Activated CD4-positive, alpha-beta T cell treated with anti-CD3 and anti-CD28 coated beads for 24 hours (primary cell): ENCODE results near the gene ATF5.
"Not testable (repeated sequence)": the region's sequence is repeated elsewhere in the genome, so short reads cannot be mapped to it uniquely, and the experiment has no call there.

Experiments used
- DNase-seq, 2 donors: peaks; one replicate each; pipeline ENCODE4 v3.0.0-alpha.2; 2020; ENCODE audit warnings: low read depth in 2 of 2

ATF5 gene

GRCh38 chr19:49923055-49924003 is 5.7 kb upstream of the ATF5 start:
- DNase-seq, result no peak

DNA sequence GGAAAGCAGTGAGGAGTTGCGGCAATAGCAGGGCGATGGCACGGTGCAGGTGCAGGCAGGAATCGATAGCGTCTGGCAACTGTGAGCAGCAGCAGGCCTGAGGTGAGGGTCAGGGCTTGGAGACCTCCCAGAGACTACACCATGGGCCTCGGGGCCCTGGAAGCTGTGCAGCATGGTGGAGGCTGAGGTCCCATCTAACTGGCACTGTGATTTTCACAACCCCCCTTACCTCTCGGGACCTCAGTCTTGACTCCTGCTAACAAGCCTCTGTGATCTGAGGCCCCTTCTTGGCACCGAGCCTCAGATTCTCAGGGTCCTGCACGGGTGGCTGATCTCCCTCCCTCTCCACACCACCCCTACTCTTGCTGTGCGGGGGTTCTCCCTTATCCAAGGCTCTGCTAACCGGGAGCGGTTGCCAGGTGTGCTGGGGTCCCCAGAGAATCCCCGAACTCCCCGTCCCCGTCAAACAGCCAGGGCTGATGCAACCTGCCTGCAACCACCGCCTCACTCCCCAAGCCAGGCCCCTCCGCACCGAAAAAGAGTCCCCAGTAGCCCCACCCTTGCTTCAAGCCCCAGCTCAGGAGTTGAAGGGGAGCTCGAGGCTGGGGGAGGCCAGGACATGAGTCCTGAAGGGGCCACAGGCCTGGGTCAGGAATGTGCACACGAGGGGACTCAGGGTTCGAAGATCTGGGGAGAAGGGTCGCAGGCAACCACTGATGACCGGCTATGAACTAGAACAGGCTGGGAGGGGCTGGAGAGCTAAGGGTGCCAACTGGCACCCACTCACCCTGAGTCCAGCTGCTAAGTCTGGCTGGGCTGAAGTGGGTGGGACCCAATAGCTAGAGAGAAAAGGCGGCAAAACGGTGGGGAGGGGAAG is 4.8 kb upstream of the ATF5 start:
- no peak for DNase-seq

GRCh38 chr19:49924881-49925210 is 4.2 kb upstream of the ATF5 start:
- not testable (repeated sequence) for DNase-seq

DNA sequence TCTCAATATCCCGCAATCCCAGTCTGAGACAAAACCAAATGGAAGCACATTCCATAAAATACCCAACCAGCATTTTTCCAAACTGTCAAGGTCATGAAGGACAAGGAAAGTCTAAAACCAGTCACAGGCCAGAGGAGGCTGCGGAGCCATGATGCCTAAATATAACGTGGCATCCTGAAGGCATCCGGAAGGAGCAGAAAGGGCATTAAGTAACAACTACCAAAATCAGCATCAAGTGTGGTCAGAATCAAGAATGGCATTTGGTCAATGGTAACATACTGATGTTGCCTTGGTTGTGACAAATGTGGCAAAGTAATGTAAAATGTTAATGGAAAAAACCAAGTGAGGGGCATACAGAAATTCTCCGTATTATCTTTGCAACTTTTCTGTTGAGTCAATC is 3.5 kb upstream of the ATF5 start:
- no peak for DNase-seq

- DNase-seq, result no peak
These were observed 2.5 kb upstream of the ATF5 start for GRCh38 chr19:49926515-49926914.

DNA sequence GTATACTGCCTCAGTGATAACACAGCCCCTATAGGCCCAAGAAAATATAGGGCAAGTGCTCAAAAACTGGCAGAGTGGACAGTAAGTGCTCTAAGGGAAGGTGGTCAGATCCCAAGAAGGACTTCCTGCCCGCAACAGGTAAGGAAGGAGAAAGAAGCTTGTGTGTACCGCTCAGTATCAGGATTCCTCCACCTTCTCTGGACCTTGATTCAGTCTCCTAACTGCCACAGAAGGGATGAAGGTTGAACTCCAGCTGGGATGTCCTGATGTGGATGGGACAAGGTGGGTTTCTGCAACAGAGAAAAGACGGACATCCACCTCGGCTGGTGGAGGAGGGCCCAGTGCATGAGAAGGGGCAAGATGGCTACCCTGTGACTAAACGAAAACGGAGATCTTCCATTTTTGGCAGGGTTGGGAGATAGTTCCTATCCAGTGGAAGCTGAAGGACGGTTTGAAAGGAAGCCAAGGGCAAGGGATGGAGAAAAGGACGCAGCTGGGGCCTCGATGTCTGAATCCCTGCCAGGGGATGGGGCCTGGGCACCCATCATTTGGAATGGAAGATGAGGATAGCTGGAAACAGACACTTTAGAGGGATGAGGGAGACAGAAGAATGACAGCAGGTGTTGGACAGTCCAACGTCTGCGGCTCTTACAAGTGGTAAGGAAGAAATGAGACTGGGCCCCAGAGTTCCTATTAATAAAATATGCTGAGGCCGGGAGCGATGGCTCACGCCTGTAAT is 1.3 kb upstream of the ATF5 start:
- DNase-seq, result no peak

- DNase-seq, result peak; percentile 86 to 88
These were observed 842 bp downstream of the ATF5 start for GRCh38 chr19:49929611-49930482.

DNA sequence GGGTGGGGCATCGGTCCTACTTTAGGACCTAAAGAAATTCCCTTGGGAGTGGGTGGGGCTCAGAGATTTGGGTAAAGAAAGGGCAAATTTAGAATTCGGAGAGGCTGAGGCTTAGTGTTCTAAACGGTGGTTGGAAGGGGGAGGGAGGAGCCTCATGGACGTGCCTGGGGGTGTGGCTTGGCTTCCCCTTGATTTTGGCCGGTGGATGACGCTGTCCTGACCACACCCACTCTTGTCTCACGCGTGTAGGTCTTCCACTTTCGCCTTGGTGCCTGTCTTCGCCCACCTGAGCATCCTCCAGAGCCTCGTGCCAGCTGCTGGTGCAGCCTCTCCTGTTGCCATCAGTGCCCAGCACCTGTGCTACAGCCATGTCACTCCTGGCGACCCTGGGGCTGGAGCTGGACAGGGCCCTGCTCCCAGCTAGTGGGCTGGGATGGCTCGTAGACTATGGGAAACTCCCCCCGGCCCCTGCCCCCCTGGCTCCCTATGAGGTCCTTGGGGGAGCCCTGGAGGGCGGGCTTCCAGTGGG is 1.5 kb downstream of the ATF5 start:
- DNase-seq, result no peak

DNA sequence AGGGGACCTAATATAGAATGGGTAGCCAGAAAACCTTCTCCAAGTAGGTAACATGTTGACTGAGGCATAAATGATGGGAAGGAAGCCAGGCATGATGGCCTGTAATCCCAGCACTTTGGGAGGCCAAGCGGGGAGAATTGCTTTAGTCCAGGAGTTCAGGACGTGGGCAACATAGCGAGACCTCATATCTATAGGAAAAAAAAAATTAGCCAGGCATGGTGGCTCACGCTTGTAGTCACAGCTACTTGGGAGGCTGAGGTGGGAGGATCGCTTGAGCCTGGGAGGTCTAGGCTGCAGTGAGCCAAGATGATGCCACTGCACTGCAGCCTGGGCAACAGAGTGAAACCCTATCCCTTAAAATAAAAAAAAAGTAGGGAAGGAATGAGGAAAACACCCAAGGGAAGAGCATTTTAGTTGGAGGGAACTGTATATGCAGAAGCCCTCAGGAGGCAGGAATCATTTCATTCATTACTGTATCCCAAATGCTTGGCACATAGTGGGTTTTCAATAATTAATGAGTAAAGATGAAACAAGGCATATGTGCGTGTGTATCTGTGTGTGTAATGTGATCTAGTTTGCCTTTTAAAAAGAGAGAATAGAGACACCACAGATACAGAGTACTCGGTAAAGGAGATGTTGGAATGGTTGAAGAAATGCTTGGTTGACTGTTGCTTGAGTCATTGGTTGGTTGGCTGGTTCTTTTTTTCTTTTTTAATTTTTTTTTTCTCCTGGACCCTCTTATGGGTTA is 2.5 kb downstream of the ATF5 start:
- DNase-seq, result no peak

DNA sequence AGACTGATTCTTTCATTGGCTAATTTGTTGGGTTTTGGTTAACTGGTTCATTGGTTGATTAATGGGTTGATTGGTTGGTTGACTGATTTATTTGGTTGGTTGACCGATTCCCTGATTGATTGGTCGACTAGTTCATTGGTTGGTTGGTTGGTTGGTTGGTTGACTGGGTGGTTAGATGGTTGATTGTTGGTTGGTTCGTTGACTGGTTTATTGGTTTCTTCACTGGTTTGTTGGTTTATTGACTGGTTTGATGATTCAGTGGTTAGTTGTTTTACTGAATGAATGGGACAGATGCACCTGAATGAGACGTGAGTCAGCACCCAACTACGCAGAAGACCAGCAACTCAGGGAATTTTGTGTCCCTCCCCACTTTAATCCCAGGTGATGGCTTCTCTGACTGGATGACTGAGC is 3.0 kb downstream of the ATF5 start:
- DNase-seq, result no peak

DNA sequence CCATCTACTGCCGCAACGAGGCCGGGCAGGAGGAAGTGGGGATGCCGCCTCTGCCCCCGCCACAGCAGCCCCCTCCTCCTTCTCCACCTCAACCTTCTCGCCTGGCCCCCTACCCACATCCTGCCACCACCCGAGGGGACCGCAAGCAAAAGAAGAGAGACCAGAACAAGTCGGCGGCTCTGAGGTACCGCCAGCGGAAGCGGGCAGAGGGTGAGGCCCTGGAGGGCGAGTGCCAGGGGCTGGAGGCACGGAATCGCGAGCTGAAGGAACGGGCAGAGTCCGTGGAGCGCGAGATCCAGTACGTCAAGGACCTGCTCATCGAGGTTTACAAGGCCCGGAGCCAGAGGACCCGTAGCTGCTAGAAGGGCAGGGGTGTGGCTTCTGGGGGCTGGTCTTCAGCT is 3.7 kb downstream of the ATF5 start:
- DNase-seq, result no peak

- no peak for DNase-seq
These were observed 4.6 kb downstream of the ATF5 start for GRCh38 chr19:49933643-49934042.

DNA sequence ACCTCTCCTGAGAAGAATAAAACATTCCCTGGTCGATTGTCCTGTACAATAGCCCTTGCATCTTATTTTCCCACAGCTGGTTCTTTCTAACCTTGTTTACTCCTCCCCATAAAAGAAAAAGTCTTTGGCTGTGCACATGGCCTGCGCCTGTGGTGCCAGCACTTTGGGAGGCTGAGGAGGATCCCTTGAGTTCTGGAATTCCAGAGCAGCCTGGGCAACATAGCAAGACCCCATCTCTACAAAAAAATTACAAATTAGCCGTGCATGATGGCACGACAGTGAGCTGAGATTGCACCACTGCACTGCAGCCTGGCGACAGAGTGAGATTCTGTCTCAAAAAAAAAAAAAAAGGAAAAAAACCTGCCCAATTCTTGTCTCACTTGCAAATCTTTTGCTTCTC is 7.5 kb downstream of the ATF5 start:
- no peak for DNase-seq

DNA sequence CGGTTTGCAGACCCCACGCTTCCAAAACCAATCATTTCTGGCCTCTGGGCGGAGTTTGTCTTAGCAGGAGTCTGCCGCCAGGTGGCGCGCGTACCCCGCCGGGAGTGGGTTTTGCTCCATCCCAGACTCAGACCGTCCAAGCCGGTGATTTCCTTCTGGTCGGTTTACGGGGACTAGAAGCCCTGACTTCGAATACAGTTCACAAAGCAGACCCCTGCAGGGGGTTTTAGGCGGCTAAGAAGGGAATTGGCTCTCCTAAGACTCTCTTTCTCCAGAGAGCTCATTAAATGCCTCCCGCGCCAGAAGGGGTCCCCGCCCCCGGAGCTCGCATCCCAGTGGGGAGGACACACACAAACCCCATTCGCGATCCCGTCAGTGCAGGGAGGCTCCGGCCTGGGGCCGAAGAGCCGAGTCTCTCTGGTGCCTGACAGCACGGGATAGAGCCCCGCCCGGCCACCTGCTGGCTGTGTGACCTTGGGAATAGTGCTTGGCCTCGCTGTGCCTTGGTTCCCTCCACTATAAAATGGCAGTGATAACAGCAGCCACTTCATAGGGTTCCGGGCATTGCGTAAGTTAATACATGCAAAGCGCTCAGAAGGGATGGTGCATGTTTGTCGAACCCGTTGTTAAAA is 8.9 kb downstream of the ATF5 start:
- DNase-seq, result peak; percentile 75 to 79

GRCh38 chr19:49938662-49939061 is 9.7 kb downstream of the ATF5 start:
- DNase-seq, result no peak

- no peak for DNase-seq
These were observed 10.9 kb downstream of the ATF5 start for GRCh38 chr19:49939721-49940481.

- no peak for DNase-seq
These were observed 11.4 kb downstream of the ATF5 start for GRCh38 chr19:49940482-49940791.

- not testable (repeated sequence) for DNase-seq
These were observed 15.6 kb downstream of the ATF5 start for GRCh38 chr19:49944567-49944966.

DNA sequence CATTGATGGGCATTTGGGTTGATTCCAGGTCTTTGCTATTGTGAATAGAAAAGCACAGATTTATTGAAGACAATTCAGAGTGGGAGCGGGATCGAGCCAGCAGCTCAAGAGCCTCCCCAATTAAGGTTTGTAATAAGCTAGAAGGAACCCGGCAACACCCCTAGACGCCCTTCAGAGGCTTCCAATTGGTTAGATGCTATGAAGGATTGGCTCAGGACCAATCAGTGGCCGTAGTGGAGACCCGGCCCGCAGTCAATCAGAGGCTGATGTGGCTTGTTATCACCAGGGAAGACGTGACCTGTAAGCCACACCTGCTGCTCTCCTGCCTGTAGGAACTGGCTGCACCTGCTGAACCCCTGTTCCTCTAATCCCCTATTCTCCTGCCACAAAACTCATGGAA is 17.4 kb downstream of the ATF5 start:
- no peak for DNase-seq
